Mucosa of gallbladder (tissue), 1 donor: ENCODE results near the gene PDZD2. TPM values are rescaled to one million over a fixed set of nuclear protein-coding genes. Genes with fewer than 3 reads are reported as not detected.
"Not testable (repeated sequence)": the region's sequence is repeated elsewhere in the genome, so short reads cannot be mapped to it uniquely, and the experiment has no call there.

Experiments
- DNase-seq: peaks from one replicate; pipeline ENCODE4 v3.0.0-alpha.2; 2020; ENCODE audit warnings: low spot score
- total RNA-seq: library from RNA; stranded (reverse); gene quantifications from one replicate; pipeline ENCODE4 v1.2.1, GENCODE V29; 2021
- donor health status: DM: no; HTN: no; CAD: no.

Gene PDZD2
- total RNA-seq, 1 donor from 2014 or later: 2.7 TPM

DNA sequence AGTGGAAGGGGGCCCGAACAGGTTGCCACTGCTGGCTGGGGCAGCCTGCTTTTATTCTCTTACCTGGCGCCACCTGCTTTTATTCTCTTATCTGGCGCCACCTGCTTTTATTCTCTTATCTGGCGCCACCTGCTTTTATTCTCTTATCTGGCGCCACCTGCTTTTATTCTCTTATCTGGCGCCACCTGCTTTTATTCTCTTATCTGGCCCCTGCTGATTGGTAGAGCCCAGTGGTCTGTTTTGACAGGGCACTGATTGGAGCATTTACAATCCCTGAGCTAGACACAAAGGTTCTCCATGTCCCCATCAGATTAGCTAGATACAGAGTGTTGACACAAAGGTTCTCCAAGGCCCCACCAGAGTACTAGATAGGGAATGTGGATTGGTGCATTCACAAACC, 52.5 kb downstream of the PDZD2 start:
- not testable (repeated sequence) for DNase-seq

DNA sequence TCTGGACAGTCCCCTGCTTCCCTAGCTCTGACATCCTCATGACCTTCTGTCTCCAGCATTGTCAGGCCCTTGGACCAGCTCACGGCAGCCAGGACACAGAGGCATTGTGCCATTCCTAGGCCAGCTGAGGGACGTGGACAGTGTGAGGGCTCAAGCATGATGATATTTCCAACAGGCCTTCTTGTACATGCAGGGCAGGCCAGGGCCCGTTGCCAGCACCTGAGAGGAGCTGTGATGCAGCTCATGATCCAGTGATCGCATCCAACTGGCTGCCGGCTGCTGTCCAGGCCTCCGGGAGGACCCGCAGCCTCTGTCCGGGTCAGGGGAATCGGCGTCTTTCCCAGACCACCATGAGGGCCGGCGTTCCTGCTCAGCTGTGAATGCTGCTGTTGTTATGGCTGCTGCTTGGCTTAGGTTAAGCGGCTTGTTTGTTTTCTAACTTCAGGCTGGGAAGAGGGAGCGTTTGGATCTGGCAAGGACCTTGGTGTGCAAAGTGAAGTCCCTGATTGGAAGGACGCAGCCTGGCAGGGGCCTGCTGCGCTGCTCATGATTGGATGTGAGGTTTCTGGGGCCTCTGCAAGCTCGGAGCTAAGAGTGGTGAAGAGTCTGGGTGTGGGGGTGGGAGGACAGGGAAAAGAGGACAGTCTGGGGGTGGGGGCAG, 53.8 kb downstream of the PDZD2 start:
- DNase-seq: peak; percentile 33

DNA sequence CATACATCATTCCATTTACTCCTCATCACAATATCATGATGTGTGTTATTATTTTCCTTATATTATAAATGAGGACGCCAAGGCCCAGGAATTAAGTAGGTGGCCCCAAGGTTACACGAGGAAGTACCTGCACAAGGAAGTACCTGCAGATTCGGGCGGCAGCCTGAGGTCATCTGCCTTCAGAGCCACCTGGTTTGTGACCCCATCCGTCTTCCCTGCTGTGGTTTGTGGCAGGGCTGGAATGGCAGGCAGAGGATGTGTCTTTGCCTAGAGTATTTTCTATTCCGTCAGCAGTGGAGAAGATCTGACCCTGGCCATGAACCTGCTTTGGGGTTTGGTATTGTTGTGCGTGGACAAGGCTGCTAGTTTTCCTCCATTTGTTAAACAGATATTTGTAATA, 59.7 kb downstream of the PDZD2 start:
- DNase-seq: no peak

DNA sequence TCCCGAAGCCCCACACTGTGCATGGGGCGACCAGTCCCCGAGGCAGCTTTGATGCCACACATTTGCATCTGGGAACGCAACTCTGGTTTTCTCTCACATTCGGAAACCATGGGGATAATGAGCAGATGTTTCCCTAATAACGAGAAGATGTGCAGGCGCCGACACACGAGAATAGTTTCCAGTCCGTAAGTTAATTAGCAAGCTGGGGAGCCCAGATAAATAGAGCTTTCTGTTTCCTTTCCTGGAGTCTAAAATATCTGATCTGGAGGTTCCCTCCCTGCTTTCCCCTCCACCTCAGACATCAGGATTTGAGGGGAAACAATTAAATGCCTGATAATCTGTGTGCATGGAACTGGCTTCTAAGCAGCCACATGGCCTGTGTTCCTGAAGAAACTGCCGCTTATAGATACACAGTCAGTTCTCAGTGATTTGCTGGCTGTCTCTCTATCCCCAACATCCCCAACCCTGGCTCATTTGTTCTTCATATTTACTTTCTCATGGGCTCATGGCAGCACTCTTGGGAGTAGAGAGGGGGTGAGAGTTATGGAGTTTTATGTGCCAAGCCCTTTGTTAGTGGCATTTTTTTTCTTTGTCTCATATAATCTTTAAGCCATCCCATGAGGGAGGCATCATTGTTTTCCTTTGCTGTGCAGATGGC, 62.8 kb downstream of the PDZD2 start:
- no peak for DNase-seq

DNA sequence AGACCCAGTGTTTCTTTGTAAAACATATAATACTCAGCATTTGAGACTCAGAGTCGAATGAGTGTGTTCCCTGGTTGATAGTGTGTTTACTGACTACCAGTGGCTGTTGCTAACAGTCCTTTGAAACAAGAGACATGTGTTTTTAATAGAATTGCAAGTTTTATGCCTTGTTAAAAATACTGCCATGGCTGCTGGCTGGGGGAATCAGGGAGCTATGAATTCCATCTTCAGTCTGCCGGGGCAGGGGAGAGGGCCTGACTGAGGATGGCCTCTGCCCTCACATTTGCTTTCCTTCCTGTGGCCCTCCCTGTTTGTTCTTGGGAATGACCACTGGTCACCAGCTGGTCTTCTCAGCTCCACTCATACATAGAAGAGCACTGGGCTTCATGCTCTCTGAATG, 63.8 kb downstream of the PDZD2 start:
- no peak for DNase-seq

DNA sequence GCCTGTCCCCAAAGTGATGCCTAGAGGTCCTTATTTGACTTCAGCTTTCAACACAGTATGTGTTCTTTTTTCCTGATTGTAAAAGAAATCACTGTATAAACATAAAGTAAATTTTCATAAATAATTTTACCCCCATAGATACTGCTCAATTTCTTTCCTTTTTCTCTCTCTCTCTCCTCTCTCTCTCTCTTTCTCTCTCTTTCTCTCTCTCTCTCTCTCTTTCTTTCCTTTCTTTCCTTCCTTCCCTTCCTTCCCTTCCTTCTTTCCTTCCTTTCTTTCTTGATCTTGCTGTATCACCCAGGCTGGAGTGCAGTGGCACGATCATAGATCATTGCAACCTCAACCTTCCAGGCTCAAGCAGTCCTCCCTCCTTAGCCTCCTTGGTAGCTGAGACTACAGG, 64.8 kb downstream of the PDZD2 start:
- no peak for DNase-seq

DNA sequence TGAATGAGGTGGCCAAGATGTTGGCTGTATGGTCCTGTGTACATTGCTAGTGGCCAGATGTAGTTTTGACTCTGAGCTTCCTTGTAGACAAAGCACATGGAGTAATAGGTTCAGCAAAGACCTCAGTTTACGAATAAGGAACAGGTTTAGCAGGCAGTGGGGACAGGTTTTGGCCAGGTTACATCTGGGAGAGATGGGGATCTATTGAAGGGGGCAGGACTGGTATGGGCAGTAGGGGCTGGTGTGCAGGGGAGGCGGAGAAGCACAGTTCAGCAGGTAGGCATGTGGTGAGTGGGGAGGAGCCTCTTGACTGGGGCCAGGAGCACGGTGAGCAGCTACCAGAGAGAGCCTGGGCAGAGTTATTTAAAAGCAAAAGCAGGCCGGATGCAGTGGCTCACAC, 67.3 kb downstream of the PDZD2 start:
- no peak for DNase-seq

DNA sequence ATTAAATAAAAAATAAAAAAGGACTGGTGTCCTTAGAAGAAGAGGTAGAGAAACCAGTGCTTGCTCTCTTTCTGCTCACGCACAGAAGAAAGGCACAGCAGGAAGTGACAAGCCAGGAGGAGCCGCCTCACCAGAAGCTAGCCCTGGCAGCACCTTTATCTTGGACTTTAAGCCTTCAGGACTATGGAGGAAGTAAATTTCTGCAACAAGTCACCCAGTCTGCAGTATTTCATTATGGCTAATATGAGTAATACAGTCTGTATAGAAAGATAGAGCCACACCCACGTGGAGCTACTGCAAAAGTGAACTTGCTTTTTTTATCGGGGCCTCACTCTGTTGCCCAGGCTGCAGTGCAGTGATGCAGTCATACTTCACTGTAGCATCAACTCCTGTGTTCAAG, 68.4 kb downstream of the PDZD2 start:
- DNase-seq: peak; percentile 55

DNA sequence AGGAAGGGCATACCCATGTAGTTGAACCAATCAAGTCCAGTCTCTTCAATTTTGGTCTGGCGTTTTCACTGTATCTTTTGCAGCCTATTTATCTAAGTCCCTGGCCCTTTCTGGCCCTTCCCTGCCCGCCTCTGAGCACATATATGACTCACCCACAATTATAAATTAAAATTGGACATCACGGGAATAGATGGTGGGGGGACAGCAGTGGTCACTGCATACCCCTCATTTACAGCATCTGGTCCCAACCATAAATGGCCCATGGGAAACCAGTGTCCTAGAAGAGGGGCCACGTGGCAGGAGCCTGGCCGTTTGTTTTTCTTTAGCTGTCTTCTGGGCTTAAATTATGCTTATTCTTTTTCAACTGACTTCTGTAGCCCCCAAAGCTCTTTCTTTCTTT, 69.2 kb downstream of the PDZD2 start:
- DNase-seq: no peak

DNA sequence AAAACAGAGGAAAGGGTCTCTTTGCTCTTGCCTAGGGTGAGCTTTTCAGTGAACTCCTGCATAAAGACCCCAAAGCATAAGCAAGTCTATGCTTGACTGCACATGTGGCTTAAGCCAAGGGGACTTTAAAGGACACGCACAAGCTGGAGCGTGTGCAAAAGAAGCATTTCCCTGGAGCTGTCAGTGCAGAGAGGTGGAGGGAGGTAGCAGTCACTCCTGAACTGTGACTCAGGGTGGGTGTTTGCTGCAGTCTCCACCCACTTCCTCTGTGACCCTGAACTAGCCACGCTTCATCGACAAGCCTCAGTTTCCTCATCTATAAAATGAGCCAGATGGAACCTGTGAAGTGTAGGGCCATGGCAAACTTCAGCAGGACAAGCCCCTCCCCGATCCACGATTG, 72.4 kb downstream of the PDZD2 start:
- no peak for DNase-seq

DNA sequence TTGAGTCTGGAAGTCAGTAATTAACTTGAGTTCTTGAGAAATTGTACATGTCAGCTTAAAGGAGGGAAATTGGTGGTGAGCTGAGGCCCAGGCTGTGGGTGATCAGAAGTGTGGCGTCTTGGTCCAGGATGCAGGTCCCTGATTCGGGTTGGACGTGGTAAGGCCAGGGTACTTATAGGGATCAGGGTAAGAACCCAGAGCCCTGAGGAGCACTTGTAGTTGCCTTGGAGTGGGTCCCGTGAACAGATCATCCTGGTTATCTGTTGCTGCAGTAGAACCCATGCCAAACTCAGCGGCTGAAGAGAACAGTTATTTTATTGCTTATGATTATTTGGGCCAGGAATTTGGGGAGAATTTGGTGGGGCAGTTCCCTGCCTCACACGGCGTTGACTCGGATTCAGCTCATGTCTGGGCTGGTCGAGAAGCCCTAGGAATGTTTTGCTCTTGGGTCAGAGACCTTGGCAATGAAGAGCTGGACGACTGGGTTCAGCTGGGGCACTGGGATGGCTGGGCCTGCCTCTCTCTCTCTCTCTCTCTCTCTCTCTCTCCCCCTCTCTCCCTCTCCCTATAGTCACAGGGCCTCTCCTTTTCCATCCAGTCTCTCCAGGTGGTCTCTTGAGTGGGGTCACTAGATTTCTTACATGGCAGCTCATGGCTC, 73.1 kb downstream of the PDZD2 start:
- DNase-seq: no peak

DNA sequence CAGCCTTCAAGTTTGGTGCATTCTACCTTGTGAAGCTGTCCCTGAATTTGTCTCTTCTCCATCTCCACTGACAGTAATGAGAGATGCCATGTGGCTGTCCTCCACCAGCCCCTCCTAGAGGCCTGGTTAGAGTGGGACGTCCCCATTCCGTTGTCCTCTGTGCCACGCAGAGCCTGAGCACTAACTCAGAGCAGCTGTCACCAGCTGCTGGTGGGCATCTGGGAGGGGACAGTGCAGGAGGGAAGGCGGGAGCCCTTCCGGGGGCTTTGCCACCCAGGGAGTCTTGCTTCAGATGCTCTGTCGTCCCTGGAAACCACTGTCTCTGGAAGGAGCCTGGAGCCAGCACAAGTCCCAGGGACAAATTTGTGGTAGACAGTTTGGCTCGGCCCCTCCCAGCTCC, 78.6 kb downstream of the PDZD2 start:
- DNase-seq: no peak

DNA sequence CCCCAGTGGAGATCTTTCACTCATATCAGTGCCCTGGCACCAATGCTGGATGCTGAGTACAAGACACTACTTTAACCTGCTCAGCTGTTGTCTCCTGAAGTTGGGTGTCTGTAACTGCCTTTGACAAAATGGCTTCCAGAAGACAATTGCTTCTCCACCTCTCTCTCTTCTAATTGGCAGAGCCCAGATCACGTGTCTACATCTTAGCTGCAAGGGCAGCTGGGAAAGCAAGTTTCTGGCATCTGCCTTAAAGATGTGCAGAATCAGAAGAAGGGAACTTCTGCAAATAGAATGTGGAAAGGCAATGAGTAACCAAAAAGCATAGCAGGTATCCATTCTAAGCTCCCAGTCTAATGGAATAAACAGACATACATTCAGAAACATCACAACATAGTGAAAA, 81.1 kb downstream of the PDZD2 start:
- DNase-seq: no peak

DNA sequence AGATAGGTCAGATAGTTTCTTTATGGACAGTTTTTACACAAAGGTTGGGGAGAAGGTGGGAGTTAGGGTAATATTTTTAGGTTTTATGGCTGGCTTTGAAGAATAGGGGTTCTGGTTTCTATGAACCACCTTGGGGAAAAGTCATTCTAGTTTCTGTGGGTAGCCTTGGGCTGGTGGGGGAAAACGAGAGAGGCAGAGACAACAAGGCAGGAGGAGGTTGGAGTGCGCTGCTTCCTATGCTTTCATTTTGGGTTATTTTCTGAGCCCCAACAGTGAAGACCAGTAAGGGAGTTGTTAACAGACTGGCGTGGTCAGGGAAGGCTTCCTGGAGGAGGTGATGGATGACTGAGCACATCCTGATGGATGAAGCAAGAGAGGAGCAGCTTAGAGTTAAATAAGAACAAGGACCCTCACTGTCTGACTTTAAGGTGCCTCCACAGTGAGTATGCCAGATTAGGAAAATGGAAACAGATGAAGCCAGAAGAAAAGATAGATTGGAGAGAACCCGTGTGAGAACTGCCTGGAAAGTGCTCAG, 81.9 kb downstream of the PDZD2 start:
- no peak for DNase-seq

DNA sequence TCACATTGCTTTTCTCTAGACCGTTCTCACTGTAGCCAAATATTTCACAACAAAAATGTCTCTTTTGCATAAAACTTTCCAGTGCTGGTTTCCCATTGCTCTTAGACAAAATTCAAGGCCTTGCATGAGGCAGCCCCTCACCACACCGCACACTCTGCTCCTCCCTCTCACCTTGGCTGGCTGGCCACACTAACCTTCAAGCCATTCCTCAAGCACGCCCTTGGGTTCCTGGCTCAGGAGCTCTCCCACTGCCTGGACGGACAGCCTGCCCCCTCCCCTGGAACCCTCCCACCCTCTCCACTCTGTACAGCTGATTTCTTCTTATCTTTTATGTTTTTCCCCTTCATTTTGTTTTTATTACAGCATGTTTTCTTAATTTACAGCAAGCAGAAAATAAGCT, 83.2 kb downstream of the PDZD2 start:
- DNase-seq: no peak

DNA sequence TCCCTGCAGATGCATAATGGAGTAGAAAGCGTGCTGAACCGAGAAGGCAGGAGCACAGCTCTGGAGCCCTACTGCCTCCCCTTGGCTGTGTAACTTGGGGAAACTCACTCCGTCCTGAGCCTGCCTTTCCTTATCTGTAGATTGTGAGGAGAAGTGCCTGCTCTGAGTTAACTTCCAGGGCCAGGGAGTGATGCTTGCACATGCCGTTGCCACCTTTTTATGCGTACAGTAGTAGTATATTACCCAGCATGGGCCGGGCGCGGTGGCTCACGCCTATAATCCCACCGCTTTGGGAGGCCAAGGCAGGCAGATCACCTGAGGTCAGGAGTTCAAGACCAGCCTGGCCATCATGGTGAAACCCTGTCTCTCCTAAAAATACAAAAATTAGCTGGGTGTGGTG, 87.1 kb downstream of the PDZD2 start:
- DNase-seq: no peak

DNA sequence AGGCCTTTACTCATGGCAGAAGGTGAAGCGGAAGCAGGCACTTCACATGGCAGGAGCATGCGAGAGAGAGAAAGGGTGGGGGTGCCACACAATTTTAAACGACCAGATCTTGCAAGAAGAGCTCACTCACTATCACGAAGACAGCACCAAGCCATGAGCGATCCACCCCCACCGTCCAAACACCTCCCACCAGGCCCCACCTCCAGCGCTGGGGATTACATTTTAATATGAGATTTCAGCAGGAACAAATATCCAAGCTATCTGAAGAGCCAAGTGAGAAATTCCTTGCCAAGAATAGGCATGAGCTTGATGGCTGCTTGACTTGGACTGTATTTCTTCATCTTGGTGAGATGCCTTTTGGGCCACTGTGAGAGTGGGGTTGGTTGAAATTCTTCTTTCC, 88.0 kb downstream of the PDZD2 start:
- no peak for DNase-seq

DNA sequence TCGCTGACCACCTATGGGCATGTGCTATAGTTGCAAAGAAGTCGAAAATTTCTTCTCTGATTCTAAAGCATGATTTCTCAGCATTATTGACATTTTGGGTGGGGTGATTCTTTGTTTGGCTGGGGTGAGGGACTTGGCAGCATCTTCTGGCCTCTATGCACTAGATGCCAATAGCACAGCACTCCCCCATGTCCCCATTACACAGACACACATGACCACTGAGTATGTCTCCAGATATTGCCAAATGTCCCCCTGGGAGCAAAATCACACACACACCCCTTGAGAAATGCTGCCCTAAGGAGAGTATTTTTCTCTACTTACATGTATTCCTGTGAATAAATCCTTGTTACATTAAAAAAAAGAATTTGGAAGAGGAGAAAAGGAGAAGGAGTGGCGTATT, 89.1 kb downstream of the PDZD2 start:
- no peak for DNase-seq

DNA sequence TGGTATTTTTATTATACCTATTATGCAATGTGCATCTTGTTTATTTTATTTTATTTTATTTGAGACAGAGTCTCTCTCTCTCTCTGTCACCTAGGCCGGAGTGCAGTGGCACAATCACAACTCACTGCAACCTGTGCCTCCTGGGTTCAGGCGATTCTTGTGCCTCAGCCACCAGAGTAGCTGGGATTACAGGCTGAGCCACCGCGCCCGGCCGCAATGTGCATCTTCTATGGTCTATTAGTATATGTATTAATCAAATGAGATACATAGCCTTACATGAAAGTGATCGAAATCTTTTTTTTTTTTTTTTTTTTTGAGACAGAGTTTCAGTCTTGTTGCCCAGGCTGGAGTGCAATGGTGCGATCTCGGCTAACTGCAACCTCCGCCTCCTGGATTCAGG, 89.9 kb downstream of the PDZD2 start:
- not testable (repeated sequence) for DNase-seq

DNA sequence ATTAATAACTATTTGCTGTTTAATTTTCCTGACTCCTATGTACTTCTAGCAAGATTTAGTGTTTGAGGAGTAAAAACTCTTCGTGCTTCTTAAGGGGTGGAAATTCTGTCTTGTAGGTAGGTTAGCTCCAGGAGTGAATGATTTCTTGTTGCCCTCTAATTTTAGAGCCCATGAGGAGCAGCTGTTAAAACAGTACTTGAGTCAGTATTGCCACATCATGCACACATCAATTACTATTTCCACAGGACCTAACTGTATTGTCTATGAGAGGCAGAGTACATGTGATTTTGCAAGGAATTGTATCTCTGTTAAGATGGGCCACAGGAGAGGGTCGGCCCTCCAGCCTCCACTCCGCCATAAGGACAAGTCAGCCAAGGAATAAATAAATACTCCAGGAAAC, 91.2 kb downstream of the PDZD2 start:
- DNase-seq: no peak

DNA sequence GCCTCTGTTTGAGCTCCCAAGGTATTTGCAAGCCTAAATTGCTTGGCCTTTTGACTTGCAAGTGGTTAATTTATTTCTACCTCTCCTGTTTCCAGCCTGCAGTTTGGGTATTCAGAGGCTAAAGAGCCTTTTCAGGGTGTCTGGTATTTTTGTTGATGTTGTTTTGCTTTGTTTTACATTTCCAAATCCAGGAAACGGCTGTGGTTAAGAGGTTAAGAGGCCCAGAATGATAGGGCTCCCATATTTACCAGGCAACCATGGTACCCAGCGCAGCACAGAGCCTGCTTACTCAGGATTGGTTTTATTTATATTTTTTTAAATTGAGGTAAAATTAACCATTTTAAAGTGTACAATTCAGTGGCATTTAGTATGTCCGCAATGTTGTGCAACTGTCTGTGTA, 92.1 kb downstream of the PDZD2 start:
- DNase-seq: no peak

DNA sequence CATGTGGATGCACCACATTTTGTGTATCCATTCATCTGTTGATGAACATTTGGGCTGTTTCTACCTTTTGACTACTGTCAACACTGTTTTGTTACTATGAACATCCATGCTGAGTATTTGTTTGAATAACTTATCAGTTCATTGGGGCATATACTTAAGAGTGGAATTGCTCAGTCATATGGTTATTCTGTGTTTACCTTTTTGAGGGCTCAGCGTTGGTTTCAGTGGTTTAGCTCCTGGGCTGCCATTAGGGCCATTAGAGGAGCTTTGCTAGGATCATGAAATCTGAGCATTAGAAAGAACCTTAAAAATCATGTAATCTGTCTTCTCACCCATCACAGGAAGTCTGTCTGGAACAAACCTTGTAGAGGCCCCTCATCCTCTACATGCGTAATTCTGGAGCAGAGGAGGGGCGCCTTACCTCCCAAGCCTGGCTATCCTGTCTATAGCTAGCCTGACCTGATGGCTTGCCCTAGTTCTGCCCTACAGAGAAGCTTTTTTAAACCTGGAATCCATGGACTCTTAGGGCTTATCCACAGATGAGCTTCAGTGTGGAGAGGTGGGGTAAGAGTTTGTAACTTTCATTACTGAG, 92.9 kb downstream of the PDZD2 start:
- no peak for DNase-seq

DNA sequence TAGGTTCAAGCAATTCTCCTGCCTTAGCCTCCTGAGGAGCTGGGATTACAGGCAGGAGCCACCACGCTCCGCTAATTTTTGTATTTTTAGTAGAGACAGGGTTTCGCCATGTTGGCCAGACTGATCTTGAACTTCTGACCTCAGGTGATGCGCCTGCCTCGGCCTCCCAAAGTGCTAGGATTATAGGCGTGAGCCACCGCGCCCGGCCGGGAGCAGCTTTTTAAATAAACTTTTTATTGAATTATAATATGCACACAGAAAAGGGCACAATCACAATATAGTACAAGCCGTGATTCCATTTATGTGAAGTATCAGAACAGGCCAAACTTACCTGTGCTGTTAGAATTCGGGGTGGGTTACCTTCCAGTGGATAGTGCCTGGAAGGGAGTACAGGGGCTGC, 93.9 kb downstream of the PDZD2 start:
- not testable (repeated sequence) for DNase-seq
